Erythroblast (primary cell): Measurements from ENCODE around the gene PDE4D.

Source experiments
- GATA1 ChIP-seq: IDR thresholded peaks from 2 replicates; pipeline ENCODE4 v1.6.1; 2011; ENCODE audit warnings: low read depth, mild to moderate bottlenecking, control low read depth, low read length, moderate library complexity
- POLR2A ChIP-seq: IDR thresholded peaks from 2 replicates; pipeline ENCODE4 v1.6.1; 2011; ENCODE audit warnings: mild to moderate bottlenecking, low read length

DNA sequence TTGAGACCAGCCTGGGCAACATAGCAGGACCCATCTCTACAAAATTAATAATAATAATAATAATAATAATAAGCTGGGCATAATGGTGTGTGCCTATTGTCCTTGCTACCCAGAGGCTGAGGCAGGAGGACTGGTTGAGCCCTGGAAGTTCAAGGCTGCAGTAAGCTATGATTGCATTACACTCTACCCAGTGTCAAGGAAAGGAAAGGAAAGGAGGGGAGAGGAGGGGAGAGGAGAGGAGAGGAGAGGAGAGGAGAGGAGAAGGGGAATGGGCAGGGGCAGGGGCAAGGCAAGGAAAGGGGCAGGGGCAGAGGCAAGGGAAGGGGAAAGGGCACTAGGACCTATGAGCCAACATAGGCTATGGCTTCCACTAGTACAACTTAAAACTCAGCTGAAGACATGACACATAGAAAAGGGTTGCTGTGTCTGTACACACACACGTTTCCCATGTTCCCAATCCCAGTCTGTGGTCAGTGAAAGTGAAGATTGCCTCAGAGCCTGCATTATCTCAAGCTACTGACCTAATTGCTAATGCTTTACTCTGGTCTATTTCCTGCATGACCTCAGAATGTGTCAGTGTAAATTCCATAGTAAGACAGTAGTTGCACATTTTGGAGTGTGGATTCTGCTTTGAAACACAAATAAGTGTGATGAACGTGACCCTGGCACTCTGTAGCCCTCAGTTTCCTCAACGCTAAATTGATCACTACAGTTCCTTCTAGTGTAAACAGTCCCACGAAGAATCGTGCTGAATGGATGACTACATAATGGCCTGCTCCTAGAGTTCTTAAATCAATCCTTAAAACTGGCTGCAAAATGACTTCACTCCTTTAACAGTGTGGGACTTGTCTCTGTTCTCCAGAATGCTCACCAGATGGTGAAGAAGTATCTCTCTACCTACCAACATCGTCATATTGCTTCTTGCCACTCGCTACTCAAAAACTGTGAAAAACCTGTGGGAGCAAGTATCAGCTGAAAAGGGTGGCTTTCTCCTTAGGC lies 813.6 kb downstream of the PDE4D start:
- no peak for TF ChIP-seq POLR2A
- no peak for TF ChIP-seq GATA1
